ENCODE data around the gene FBXO8.
"Not testable (repeated sequence)": the region's sequence is repeated elsewhere in the genome, so short reads cannot be mapped to it uniquely, and the experiment has no call there.

FBXO8 gene

DNA sequence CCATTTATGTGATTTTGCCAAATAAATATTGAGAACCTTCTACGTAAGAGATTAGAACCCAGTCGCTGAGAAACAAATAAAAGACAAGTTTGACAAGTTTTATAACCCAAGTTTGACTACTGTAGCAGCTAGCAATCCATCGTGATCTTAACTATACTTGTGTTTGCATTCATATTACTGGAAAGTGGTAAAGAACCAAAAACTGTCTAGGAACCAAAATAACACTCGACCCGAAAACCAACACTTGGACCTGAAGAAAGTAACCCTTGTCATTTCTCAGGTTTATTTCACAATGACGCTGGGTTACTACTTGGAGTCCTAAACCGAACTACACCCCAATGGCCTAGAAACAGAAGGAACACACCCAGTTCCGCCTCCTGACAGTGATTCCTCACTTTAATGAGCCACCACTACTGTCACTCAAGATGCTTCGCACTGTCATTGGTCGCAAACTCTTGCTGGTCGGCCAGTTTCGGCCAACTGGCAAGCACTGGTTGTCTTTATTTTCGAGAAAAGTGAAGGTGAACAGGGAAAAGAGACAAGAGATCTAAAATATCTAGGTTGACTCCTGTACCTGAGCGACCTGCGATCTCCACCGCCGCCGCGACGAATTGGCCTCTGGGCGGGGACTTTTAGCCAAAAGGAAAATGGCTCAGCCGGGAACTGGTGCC is 496 bp downstream of the FBXO8 start:
- no peak for DNase-seq

DNA sequence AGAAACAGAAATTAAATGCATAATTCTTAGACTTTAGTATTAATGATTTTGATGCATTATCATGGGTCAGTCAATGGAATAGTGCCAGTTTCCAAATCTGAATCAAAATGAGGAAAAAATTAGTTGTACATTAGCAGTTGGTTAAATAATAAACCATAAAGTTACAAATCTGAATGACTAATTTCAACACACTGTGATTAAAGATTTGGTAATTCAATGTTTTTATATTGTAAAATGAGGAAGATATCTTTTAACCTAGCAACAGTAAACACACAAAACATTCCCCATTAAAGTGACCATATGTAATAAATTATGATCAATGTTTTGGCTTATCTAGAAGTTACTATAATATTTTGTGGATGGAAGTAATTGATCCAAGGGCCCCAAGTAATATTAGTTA is 1.6 kb downstream of the FBXO8 start:
- no peak for DNase-seq

DNA sequence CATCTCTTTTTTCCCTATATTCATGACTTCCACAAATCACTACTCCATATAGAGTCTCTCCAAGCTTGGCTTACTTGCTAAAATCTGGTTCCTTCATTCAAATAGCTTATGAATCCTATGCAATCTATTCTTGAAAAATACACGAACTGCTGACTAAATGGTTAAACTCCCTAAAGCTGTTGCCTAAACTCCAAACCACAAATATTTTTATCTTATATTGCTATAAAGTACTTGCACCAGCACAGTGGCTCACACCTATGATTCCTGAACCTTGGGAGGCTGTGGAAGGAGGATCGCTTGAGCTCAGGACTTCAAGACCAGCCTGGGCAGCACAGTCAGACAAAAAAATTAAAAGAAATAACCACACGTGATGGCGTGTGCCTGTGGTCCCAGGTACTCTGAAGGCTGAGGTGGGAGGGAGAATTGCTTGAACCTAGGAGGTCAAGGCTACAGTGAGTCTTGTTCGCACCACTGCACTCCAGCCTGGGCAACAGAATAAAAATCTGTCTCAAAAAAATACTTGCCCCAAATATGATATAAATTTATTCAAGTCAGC is 2.2 kb downstream of the FBXO8 start:
- no peak for DNase-seq

DNA sequence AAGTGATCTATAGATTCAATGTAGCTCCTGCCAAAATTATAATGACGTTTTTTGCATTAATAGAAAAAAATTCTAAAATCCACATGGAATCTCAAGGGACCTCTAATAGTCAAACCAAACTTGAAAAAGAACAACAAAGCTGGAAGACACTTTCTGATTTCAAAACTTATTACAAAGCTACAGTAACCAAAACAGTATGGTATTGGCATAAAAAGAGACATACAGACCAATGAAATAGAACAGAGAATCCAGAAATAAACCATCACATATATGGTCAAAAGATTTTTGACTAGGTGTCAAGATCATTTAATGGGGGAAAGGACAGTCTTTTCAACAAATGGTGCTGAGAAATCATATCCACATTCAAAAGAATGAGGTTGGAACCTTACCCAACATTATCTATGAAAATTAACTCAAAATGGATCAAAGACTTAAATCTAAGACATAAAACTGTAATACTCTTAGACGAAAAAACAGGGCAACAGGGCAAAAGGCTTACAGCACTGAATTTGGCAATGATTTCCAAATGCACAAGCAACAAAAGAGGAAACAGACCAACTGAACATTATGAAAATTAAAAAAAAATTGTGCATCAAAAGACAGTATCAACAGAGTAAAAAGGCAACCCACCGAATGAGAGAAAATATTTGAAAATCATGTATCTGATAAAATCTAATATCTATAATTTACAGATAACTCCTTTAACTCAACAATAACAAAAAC is 3.9 kb downstream of the FBXO8 start:
- no peak for DNase-seq

DNA sequence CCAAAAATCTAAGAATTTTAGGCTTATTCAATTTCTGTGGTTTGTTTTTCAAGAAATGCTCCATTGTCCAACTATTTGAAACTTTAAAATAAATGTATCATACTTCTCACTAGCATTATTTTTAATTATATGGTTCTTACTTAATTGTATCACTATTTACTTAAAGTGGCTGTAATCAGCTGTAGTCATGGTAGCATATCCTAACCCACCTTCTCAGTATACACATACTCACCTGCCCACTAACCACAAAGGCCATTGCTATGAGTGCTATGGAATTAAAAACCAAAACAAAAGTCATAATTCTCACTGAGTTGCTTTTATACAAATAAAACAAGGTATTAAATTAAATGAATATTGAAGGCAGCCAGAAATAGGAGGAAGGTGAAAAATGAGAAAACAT is 5.0 kb downstream of the FBXO8 start:
- no peak for DNase-seq

DNA sequence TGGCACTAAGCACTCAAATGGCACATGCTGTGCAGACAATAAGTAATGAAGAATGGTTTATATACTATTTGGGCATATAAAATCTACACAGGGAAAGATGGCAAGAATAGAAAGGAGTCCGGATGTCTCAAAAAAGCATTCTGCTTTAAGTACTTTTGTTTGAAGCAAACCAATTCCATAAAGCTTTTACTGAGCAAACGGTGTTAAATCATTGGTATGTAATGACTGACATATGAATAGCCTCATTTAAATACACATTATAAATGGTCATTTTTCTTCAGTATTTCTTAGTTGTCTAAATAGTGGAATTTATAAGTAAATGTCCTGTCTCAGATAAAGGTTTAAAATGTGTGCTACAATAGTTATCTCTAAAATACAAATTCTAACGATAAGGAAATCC is 6.0 kb downstream of the FBXO8 start:
- DNase-seq = no peak

DNA sequence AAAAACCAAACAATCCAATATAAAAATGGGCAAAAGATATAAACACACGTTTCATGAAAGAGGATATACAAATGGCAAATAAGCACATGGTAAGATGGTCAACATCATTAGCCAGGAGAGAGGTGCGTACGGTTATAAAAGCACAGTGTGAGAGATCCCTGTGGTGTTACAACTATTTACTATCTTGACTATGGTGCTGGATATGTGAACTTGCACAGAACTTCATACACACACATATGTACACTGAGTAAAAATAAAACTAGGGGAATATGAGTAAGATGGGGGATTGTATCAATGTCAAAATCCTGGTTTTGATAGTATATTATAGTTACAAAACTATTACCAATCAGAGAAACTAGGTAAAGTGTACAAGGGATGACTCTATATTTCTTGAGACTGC is 8.4 kb downstream of the FBXO8 start:
- DNase-seq = no peak

DNA sequence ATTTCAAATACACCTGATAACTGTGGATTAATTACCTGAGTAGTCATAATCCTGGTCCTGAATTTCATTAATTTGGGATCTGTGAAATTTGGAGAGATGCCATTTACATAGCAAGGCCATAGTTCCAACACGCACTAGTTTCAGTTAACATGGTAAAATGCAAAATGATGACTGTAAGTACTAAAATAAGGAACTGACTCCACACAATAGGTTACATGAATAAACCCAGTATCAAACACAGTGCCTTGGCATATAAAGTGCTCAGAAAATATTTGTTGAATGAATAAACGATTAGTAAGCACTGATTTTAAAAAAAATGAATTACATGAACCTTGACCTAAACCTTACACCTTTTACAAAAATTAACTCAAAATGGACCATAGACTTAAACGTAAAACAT is 9.0 kb downstream of the FBXO8 start:
- DNase-seq = no peak

DNA sequence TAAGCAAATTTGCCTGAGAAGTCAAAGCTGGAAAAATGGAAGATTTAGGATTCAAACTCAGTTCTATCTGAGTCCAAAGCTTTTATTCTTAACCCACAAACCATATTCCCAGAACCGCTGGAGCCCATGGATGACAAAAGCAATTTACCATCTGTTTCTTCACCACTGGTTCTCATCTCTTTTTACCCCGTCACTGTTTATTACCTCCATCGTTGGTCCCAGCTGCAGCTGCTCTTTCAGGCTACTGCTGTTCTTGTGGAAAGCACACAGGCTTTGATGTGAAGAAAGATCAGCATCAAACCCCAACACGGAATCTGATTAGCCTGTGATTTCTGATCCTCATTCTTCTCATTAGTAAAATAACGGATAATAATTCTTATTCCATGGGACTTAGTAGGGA is 9.5 kb downstream of the FBXO8 start:
- DNase-seq = no peak

DNA sequence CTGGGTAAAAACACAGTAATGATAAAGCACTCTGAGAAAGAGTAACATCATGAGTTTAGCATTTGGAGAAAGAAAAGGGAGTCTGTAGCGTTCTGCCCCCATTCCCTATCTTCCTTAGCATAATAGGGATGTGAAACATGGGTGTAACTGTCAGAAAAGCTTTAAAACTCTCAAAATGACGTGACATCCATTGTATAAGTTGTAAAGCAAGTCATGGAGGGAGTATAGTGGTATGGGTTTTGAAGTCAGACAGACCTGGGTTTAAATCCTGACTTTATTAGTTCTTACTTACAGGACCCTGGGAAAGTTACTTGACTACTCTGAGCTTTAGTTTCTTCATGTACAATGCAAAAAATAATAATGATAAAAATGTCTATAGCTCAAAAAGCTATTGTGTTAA is 17.1 kb downstream of the FBXO8 start:
- DNase-seq = no peak

DNA sequence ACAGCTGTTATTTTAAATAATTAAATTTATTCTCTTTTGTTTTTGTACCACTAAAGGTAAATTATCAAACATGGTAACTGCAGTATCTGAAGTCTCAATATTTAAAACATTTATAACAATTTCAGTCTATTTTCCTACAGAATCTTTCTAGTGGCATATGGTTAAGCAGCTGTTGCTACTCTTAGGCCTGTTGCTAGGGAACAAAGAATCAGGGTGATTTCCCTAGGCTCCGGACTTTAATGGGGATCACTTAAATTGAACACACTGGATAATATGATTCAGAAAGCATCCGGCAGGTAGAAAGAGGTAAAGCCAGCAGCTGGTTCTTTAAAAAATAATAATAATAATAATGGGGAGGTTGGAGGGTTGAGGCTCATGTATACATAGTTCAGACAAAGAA is 17.6 kb downstream of the FBXO8 start:
- DNase-seq = peak; percentile 8

DNA sequence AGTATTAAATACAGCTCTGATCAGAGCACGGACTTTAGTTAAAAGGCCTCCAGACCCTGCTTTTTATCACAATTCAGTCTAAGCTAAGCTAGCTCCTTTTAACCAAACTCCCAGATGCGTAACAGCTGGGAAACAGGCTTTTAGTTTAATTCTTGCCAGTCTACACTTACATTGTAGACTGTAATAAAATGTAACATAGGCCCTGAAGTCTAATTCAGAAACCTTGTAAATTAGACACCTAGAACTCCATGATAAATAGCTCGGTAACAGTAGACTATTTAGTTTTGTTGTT is 20.1 kb downstream of the FBXO8 start:
- DNase-seq = no peak

DNA sequence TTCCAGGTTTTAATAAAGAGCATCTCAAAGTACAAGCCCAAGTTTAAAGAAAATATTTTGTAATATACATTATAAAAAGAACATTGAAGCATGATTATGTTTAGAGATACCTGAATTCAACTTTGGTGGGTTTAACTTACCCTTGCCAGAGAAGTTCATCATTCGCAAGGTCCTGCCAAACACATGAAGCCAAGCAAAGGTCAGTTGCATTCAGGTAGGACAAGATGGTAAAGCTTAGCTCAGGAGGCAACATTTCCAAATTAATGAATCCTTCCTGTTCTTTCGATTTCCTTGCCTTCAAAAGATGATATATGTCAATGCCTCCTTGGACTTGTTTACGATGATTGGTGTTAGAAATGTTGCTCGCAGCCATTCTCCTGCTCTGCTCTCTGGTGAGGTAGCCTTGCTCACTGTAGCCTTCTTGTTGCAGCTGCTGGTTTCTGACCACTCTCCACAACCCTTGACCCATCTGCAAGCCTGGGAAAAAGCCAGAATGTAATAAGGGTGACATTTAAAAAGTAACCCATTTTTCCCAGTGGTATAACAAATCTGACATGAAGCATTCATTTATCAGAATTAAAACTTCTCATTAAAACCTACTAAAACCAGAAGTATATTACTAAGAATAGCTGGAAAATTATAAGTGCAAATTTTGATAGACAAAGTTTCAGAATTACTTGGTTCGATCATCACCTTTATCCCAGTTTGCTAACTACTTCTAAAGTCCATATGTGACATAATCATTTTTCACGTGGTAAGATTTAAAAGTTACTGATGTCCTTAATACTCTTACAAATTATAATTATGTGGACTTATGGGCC is 20.6 kb downstream of the FBXO8 start:
- DNase-seq = no peak

DNA sequence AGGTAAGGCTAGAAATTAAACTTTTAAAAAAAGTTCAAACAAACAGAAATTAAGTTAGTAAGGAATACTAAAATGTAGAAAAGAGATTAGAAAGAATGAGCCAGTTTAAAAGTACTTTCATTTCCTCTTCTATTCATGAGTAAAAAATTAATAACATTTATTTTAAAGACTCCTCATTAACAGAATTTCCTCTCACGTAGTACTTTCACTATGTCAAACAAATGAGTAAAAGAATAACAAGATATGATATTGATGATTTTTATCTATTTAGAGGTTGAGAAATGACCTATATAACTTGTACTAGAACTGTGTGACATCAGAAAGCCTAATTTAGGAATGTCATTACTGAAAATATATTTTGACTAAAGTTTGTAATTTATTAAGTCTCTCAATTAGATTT is 22.0 kb downstream of the FBXO8 start:
- not testable (repeated sequence) for DNase-seq

DNA sequence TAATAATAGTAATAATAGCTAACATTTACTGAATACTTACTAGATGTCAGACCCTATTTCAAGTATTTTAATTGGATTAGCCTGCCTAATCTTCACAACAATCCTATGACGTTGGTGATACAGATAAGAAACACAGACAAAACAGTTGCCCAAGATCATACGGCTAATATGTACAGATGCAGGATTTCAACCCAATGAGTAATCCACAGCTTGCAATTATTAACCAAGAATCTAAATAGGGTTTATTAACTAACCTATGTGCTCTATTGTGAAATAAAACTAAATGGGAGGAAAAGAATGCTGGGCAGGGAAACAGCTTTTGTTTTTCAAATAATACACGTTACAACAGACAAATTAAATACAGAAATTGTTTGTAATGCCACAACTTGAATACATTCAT is 23.4 kb downstream of the FBXO8 start:
- no peak for DNase-seq

DNA sequence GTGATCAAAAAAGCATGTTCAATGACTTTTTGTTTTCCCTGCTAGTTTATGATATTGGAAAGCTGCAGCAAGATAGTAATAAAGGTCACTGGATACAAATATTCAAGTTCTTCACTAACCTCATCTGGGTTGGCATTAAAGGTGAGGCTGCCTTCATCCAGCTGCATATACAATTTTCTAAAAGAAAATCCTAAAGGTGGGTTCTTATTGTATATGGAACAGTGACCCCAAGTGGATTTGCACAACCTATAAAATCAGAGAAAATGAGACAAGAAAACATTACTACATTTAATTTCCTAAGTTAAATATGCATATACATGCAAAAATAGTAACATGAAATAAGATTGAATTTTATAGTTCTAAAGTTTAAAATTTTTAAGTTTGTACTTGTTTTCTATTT is 23.9 kb downstream of the FBXO8 start:
- no peak for DNase-seq

DNA sequence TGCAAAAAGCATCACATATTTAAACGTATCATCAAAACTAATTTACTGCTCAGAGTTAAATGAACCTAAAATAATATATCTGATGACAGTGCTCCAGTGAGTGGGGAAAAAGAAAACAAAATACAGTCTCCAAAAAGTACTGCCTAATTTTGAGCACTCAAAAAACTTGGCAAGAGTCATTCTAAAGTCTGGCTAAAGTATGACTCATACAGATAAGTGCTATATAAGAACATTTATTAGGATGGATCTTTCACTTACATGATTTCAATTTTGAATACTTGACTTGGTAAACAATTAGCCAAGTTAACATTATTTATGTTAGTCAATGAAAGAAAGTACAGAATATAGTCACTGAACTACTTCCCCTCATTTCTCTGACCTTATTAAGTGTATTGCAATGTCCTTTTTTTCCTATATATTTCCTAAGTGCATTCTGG is 27.2 kb downstream of the FBXO8 start:
- DNase-seq = no peak

DNA sequence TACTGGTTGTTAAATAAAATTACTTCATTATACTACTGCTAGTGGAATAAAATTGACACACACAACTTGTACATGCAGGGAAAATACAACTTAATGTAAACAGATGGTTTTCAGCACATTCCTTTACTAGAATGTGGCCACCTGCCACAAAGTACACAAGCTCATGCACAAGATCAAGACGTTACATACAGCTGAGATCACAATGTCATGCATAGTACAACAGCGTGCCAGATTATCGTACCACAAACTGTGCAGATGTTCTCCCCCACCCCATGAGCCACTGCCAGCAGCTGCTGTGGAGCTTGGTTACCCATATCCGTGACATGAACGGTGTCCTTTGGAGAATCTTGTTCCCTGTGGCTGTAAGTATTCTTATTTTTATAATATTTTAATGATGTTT is 27.7 kb downstream of the FBXO8 start:
- no peak for DNase-seq

DNA sequence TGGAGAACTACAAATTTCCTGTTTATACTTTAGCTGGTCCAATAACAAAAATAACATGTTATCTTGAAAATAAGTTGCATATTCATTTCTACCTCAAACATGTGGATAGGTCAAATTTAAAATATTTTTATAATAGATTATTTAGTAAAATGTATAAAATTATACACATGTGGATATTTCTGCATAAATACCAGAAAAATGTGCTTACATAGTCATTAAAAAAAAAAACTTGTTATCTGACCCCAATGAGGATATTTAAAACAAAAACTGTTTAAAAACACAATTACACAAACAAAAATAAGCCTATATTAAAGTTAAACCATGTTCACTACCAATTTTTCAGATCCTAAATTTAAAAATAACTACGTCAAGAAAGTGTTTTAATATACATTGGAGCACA is 28.1 kb downstream of the FBXO8 start:
- no peak for DNase-seq

DNA sequence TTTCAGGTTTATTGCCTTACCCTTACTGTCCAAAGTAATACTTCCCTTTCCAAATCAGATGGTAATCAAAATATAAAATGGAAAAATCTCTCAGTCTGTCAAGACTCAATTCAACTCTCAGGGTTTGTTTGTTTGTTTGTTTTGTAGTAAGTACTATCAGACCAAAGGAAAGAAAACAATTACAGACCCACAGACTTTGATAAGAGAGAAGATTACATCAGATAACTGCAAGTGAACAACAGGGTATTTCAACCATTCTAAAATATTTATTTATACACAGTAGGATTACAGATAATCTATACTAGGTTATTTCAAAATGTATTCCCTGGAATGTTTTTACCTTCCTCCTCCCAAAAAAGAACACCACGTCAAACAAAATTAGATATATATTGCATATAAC is 28.9 kb downstream of the FBXO8 start:
- DNase-seq = no peak

DNA sequence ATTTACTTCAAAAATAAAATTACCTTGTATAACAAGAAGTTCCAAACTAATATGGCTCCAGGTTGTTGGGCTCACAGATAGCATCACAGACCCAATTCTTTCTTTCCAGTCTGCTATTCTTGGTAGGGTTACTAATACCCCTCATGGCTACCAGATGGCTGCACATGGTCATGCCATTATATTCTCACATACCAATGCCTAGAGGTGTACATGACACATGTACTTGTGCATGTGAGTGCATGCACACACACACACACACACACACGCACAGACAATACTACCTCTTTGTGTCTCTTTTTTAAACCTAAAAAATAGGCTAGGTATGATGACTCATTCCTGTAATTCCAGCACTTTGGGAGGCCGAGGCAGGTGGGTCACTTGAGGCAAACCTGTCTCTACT is 31.1 kb downstream of the FBXO8 start:
- no peak for DNase-seq

DNA sequence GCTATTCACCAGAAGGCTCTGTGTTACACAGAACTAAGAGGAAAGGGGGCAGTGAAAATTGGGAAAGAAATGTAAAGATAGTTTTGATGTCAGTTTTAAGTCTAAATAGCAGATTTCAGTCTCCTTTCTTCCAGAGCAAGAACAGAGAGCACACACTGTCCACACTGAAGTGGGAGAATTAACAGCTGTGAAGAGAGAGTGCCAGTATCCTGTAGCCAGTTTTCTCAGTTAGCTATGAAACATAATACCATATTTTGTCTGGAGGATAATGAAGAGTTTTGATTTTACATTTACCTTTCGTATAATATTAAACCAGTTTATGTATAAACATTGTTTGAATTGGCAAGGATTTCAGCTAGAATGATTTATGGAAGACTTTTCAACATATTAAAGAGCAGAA is 35.1 kb downstream of the FBXO8 start:
- DNase-seq = no peak

DNA sequence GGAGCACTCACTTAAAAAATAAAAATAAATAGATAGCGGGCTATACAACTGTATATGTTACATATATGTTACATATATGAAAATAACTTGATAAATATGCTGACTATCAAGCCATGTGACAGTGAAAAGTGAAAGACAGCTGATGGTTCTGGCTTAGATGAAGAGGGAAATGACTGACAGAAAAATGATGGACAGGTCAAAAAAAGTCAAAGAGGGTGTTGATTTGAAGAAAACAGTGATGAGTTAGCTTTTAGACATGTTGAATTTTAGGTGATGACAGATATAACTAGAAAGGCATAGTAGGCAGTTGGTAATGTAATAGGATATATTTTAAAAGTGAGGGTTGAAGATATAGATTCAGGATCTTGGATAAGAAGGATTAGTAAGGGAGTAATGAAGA is 37.8 kb downstream of the FBXO8 start:
- no peak for DNase-seq

DNA sequence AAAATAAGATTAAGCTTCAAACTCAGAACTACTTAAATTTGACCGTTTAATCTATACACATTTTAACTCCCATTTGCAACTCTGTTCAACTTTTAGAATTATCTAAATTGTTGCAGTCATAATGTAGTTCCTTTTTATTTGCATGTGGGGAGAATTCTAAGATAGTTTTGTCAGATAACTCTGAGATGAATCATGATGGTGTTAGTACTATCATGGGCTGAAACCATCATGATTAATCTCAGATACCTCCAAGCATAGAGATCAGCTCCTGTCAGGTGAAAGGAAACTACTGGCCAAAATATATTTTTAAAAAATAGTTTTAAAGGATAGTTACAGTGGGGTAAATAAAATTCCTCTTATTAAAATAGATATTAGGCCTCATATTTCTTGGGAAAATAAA is 39.0 kb downstream of the FBXO8 start:
- DNase-seq = no peak
